K562 (cell line): ENCODE results near the gene HPCAL1. TPM values are rescaled to one million over a fixed set of nuclear protein-coding genes. Genes with fewer than 3 reads are reported as not detected.
A peak's percentile ranks its signal among the peaks of the same experiment; 100 is the strongest.

Source experiments
- CTBP1 ChIP-seq: fragments of 450-650 bp; IDR thresholded peaks from 2 replicates; pipeline ENCODE4 v1.6.1; 2016; ENCODE audit warnings: borderline replicate concordance
- E2F6 ChIP-seq, 2 experiments: IDR thresholded peaks; 2 replicates each; pipeline ENCODE4 v1.6.1; 2011; ENCODE audit warnings: borderline replicate concordance in 1 of 2, control low read depth in 1 of 2, low read depth in 1 of 2, low read length in 1 of 2, mild to moderate bottlenecking in 1 of 2, mixed read lengths in 1 of 2, moderate library complexity in 1 of 2; ENCODE audit not compliant: insufficient read depth in 1 of 2, insufficient read length in 1 of 2, poor library complexity in 1 of 2, severe bottlenecking in 1 of 2; ENCODE audit errors: extremely low read depth in 1 of 2
- ESRRA ChIP-seq: fragments of 450-650 bp; IDR thresholded peaks from 2 replicates; pipeline ENCODE4 v1.6.1; 2014; ENCODE audit warnings: low read depth, mild to moderate bottlenecking, moderate library complexity, borderline replicate concordance
- FIP1L1 ChIP-seq: fragments of 200-400 bp; formaldehyde crosslinking; IDR thresholded peaks from 2 replicates; pipeline ENCODE4 v1.6.1; 2018; ENCODE audit warnings: mild to moderate bottlenecking, low read depth, low read length; ENCODE audit not compliant: poor library complexity, severe bottlenecking
- HDAC1 ChIP-seq, 2 experiments: fragments of 450-650 bp; IDR thresholded peaks; 2 replicates each; pipeline ENCODE4 v1.6.1; 2016 to 2017; ENCODE audit warnings: inconsistent platforms in 1 of 2, mild to moderate bottlenecking in 1 of 2, moderate library complexity in 1 of 2
- ILK ChIP-seq: fragments of 450-650 bp; IDR thresholded peaks from 2 replicates; pipeline ENCODE4 v1.6.1; 2016; ENCODE audit warnings: missing genetic modification characterization, low read depth, mild to moderate bottlenecking, missing compliant biosample characterization, moderate library complexity, borderline replicate concordance
- MAZ ChIP-seq, 2 experiments: fragments of 450-650 bp in 1 of 2; sonication (generic) in 1 of 2; formaldehyde crosslinking; IDR thresholded peaks in 1 of 2; conservative IDR thresholded peaks in 1 of 2; 2 replicates each; pipeline versions ENCODE4 v1.4.0 to v1.5.0; 2020; ENCODE audit warnings: mild to moderate bottlenecking in 1 of 2, missing genetic modification reagents in 1 of 2
- POLR2G ChIP-seq: fragments of 200-400 bp; formaldehyde crosslinking; IDR thresholded peaks from 2 replicates; pipeline ENCODE4 v1.6.1; 2017; ENCODE audit warnings: low read depth, mild to moderate bottlenecking, antibody characterized with exemption, low read length, moderate library complexity
- RBBP5 ChIP-seq: fragments of 200-600 bp; sonication (generic); IDR thresholded peaks from 2 replicates; pipeline ENCODE4 v1.6.1; 2012; ENCODE audit warnings: borderline replicate concordance, mild to moderate bottlenecking, low read length, control low read depth, inconsistent platforms; ENCODE audit not compliant: insufficient read depth, poor library complexity, severe bottlenecking
- VEZF1 ChIP-seq: fragments of 200-800 bp; sonication (Bioruptor generic); IDR thresholded peaks from 2 replicates; pipeline ENCODE4 v1.6.1; 2017; ENCODE audit warnings: missing genetic modification characterization, missing compliant biosample characterization
- ZBTB1 ChIP-seq: sonication (generic); formaldehyde crosslinking; IDR thresholded peaks from 2 replicates; pipeline ENCODE4 v1.8.1; 2023; ENCODE audit warnings: missing genetic modification reagents, low read depth, mild to moderate bottlenecking, borderline replicate concordance
- ZNF174 ChIP-seq: fragments of 250-450 bp; sonication (Bioruptor Pico); IDR thresholded peaks from 2 replicates; pipeline ENCODE4 v1.4.0; 2020; ENCODE audit warnings: mild to moderate bottlenecking
- polyA plus RNA-seq, 8 experiments: library from polyadenylated mRNA; depleted of rRNA in 4 of 8; stranded (reverse) in 5 of 8; unstranded in 3 of 8; fragments of >200 nt; fragmentation: Nextera tagmentation in 2 of 8; fragmentation: Illumina TruSeq in 1 of 8; extraction: Ambion mirVana in 2 of 8; extraction: Trizol in 1 of 8; gene quantifications; 2 replicates each; pipeline versions ENCODE4 v1.2.1 to v1.2.3, GENCODE V29; 2011 to 2014; ENCODE audit warnings: inconsistent platforms in 1 of 8, missing spikeins in 1 of 8
- total RNA-seq, 7 experiments: library from RNA; depleted of rRNA in 6 of 7; stranded (reverse); fragments of >200 nt in 6 of 7; fragmentation: Illumina TruSeq in 2 of 7; extraction: Trizol in 2 of 7; gene quantifications; 2 replicates each; pipeline versions ENCODE4 v1.2.1 to v1.2.3, GENCODE V29; 2011 to 2021; ENCODE audit warnings: low replicate concordance in 1 of 7
- TF ChIP-seq, protein P1 (sequence below): sonication (generic); formaldehyde crosslinking; IDR thresholded peaks from 2 replicates; pipeline ENCODE4 v1.9.0; 2022; ENCODE audit warnings: mild to moderate bottlenecking, missing genetic modification reagents
- TF ChIP-seq, protein P2 (sequence below), 3 experiments: IDR thresholded peaks in 2 of 3; conservative IDR thresholded peaks in 1 of 3; 2 replicates each; pipeline ENCODE4 v1.5.1; 2011 to 2012; ENCODE audit warnings: low read length in 3 of 3, mild to moderate bottlenecking in 3 of 3, control low read depth in 2 of 3, improper control_type of control experiment in 1 of 3, inconsistent platforms in 1 of 3, low read depth in 1 of 3, mixed read lengths in 1 of 3, moderate library complexity in 1 of 3; ENCODE audit not compliant: insufficient read depth in 2 of 3
- TF ChIP-seq, protein P3 (sequence below): fragments of 450-650 bp; IDR thresholded peaks from 2 replicates; pipeline ENCODE4 v1.6.1; 2017; ENCODE audit warnings: antibody characterized with exemption, mild to moderate bottlenecking

The HPCAL1 gene
- total and polyA plus RNA-seq, 9 of the 15 experiments (the other 6 are each of a cell fraction or from before 2014, with no cell fraction given), result 2.7 to 65.5 (median 23.9) TPM

DNA sequence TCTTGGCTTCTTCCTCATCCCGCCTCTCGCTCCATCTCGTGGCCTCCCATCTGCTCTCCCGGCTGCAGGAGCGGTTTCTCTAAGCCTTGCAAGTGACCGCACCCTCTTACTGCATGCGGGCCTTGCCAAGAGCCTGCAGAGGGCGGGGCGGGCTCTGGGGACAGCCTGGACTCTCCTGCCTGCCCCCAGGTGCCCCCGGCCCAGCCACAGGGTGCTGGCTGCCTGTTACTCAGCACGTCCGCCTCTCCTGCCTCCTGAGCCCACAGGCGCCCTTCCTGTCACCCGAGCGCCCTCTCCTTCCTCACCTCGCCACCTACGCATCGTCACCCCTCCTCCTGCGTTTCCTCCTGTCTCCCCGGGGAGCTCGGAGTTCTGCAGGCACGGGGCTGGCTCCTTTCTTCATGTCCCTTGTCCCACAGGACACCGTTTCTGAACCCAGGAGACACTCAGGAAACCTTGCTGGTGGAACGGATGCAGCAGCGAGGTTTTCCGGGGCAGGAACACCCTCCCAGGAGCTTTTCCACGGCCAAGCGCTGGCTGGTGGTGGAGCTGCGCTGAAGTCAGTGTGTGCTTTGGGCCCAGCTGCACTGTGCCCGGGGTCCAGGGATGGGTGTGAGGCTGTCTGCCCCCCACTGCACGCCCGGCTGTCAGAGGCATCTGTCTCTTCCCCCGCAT, 28.5 kb downstream of the HPCAL1 start (continued):
- TF ChIP-seq ZBTB1 (CRISPR knock-in tag) (peak; percentile 78), E2F6 (IDR thresholded peaks at IDR 0.05; ENCODE audit: borderline replicate concordance in 1 of 2, extremely low read depth in 1 of 2, insufficient read depth in 1 of 2, insufficient read length in 1 of 2, low read depth in 1 of 2, low read length in 1 of 2, poor library complexity in 1 of 2, severe bottlenecking in 1 of 2) (peak in 1 of 2 experiments; percentile 46), HDAC1 (IDR thresholded peaks at IDR 0.05) (peak in 1 of 2 experiments; percentile 17; a peak in 1 of 4 replicates), POLR2G (peak; percentile 53; the same call in 1 of the 2 replicates), RBBP5 (peak; percentile 68), ILK (no peak), CTBP1 (peak; percentile 21; the same call in 1 of the 2 replicates), MAZ (CRISPR knock-in tag; conservative IDR thresholded peaks at IDR 0.05 in 1 of 2, IDR thresholded peaks at IDR 0.05 in 1 of 2) (peak in 1 of 2 experiments; percentile 38; a peak in 1 of 4 replicates), ZNF174 (CRISPR knock-in tag) (no peak), VEZF1 (peak; percentile 50; the same call in 1 of the 2 replicates), ESRRA (no peak), FIP1L1 (peak; percentile 27)
- TF ChIP-seq, protein P1, sequence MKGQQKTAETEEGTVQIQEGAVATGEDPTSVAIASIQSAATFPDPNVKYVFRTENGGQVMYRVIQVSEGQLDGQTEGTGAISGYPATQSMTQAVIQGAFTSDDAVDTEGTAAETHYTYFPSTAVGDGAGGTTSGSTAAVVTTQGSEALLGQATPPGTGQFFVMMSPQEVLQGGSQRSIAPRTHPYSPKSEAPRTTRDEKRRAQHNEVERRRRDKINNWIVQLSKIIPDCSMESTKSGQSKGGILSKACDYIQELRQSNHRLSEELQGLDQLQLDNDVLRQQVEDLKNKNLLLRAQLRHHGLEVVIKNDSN, result 0 out of 2 replicates have a peak, but pooled peaks have one; percentile 8
- TF ChIP-seq, protein P2, sequence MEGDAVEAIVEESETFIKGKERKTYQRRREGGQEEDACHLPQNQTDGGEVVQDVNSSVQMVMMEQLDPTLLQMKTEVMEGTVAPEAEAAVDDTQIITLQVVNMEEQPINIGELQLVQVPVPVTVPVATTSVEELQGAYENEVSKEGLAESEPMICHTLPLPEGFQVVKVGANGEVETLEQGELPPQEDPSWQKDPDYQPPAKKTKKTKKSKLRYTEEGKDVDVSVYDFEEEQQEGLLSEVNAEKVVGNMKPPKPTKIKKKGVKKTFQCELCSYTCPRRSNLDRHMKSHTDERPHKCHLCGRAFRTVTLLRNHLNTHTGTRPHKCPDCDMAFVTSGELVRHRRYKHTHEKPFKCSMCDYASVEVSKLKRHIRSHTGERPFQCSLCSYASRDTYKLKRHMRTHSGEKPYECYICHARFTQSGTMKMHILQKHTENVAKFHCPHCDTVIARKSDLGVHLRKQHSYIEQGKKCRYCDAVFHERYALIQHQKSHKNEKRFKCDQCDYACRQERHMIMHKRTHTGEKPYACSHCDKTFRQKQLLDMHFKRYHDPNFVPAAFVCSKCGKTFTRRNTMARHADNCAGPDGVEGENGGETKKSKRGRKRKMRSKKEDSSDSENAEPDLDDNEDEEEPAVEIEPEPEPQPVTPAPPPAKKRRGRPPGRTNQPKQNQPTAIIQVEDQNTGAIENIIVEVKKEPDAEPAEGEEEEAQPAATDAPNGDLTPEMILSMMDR (IDR thresholded peaks at IDR 0.05 in 2 of 3, conservative IDR thresholded peaks at IDR 0.05 in 1 of 3; ENCODE audit: insufficient read depth in 2 of 3, low read depth in 1 of 3, low read length in 3 of 3), result peak in 1 of 3 experiments; percentile 28; a peak in 2 of 6 replicates
- TF ChIP-seq, protein P3, sequence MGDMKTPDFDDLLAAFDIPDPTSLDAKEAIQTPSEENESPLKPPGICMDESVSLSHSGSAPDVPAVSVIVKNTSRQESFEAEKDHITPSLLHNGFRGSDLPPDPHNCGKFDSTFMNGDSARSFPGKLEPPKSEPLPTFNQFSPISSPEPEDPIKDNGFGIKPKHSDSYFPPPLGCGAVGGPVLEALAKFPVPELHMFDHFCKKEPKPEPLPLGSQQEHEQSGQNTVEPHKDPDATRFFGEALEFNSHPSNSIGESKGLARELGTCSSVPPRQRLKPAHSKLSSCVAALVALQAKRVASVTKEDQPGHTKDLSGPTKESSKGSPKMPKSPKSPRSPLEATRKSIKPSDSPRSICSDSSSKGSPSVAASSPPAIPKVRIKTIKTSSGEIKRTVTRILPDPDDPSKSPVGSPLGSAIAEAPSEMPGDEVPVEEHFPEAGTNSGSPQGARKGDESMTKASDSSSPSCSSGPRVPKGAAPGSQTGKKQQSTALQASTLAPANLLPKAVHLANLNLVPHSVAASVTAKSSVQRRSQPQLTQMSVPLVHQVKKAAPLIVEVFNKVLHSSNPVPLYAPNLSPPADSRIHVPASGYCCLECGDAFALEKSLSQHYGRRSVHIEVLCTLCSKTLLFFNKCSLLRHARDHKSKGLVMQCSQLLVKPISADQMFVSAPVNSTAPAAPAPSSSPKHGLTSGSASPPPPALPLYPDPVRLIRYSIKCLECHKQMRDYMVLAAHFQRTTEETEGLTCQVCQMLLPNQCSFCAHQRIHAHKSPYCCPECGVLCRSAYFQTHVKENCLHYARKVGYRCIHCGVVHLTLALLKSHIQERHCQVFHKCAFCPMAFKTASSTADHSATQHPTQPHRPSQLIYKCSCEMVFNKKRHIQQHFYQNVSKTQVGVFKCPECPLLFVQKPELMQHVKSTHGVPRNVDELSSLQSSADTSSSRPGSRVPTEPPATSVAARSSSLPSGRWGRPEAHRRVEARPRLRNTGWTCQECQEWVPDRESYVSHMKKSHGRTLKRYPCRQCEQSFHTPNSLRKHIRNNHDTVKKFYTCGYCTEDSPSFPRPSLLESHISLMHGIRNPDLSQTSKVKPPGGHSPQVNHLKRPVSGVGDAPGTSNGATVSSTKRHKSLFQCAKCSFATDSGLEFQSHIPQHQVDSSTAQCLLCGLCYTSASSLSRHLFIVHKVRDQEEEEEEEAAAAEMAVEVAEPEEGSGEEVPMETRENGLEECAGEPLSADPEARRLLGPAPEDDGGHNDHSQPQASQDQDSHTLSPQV, result peak; percentile 71
